IPS-18c (cell line): ENCODE measurements around the gene GRIA3.
"Not testable (repeated sequence)": the region's sequence is repeated elsewhere in the genome, so short reads cannot be mapped to it uniquely, and the experiment has no call there.

Experiments used
- H3K4me3 ChIP-seq: 2 replicates; pipeline ENCODE4 v1.7.0; 2013; ENCODE audit warnings: low read depth, mild to moderate bottlenecking, low read length, moderate library complexity; ENCODE audit not compliant: insufficient read depth
- H3K9me3 ChIP-seq: one replicate; pipeline ENCODE4 v1.6.1; 2013; ENCODE audit warnings: mild to moderate bottlenecking, low read length, moderate library complexity; ENCODE audit not compliant: control insufficient read depth, insufficient read depth

Gene GRIA3

DNA sequence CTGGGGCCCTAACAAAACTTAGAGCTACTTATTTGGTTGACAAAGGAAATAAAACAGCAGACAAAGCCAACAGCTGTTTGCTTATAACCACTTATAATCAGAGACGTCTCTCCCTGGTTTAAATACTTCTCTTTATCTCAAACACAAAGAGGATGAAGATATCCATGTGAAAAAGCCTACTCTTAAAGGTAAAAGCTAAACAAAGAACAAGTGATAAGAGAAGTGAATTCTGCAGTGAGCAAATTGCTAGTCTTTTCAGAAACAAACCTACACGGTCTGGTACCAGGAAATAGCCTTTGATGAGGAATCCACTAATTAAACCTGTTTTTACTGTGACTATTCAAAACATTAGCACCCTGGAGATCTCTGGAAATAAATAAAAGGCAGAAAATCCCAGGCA is 46.7 kb downstream of the GRIA3 start:
- H3K4me3 ChIP-seq: no peak overlapping the region

GRCh38 chrX:123236859-123237258 is 52.8 kb downstream of the GRIA3 start:
- H3K9me3 ChIP-seq: peaks cover 4% of the 10 kb centered on the region
- H3K4me3 ChIP-seq: no peak overlapping the region

More for the DNA sequence above, 46.7 kb downstream of the GRIA3 start:
- H3K9me3 ChIP-seq: no peaks in the 10 kb centered on the region

- H3K4me3 ChIP-seq: no peak overlapping the region
- H3K9me3 ChIP-seq: peaks cover 4% of the 10 kb centered on the region
These were observed 53.2 kb downstream of the GRIA3 start for GRCh38 chrX:123237271-123237670.

DNA sequence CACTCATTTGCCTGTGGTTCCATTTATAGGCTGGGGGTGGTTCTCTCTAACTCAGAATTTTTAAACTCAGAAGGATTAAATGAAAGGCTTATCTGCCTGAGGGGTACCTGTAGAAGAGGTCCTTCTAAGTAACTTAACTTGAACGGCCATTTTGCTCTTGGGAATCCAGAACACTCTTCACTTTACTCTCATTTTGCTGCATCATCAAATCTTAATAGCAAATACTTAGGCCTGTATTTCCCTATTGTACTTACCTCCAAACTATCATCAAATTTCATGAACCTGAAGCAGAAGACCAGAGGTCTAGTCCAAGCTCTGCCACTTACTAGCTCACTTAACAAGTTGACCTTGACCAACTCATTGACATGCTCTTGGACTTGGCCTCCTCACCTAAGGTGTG is 70.4 kb downstream of the GRIA3 start:
- Histone ChIP-seq H3K9me3 (peaks cover 4% of the 10 kb centered on the region), H3K4me3 (no peak overlapping the region)

DNA sequence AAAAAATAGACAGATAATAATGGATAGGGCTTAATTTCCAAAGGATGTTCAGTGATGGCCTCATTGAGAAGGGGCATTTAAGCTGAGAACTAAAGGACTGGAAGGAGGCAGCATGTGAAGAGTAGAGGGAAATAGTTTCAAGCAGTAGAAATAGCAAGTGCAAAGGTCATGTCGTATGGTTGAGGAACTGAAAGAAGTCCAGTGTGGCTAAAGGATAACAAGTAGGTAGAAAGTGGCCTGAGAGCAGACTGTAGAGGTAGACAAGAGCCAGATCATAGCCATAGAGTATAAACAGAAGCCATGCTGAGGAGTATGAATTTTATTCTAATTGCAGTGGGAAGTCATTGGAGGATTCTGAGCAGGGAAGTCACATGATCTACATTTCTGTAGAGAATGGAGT is 72.3 kb downstream of the GRIA3 start:
- Histone ChIP-seq H3K4me3 (no peak overlapping the region; the same call in 1 of the 2 replicates), H3K9me3 (peaks cover 4% of the 10 kb centered on the region)

GRCh38 chrX:123260920-123261418 is 76.9 kb downstream of the GRIA3 start:
- Histone ChIP-seq H3K4me3 (no peak overlapping the region), H3K9me3 (no peaks in the 10 kb centered on the region)

- no peak overlapping the region for H3K4me3 ChIP-seq
- H3K9me3 ChIP-seq: no peaks in the 10 kb centered on the region
These were observed 79.2 kb downstream of the GRIA3 start for GRCh38 chrX:123263270-123263669.

- no peak overlapping the region for H3K4me3 ChIP-seq
- no peaks in the 10 kb centered on the region for H3K9me3 ChIP-seq
These were observed 79.7 kb downstream of the GRIA3 start for GRCh38 chrX:123263747-123264146.

DNA sequence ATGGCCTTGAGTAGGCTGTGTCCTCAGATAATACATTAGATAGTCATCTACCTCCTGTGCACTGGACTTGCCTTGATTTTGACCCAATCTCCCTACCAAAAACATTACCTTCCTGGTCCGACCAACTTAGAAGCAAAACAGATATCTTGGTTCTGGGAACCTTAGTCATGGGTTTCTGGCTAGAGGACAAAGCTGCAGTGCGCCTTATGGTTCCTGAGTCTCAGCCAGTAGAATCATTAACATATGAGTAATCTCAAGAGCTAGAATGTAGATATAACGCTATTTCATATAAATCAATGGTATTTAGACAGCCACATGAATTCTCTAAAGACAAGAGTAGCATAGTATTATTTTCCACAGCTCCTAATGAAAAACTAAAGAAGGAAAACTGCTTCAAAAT is 83.1 kb downstream of the GRIA3 start:
- no peaks in the 10 kb centered on the region for H3K9me3 ChIP-seq
- no peak overlapping the region for H3K4me3 ChIP-seq

- H3K4me3 ChIP-seq: no peak overlapping the region
- no peaks in the 10 kb centered on the region for H3K9me3 ChIP-seq
These were observed 87.8 kb downstream of the GRIA3 start for GRCh38 chrX:123271902-123272301.

GRCh38 chrX:123272630-123273029 is 88.6 kb downstream of the GRIA3 start:
- Histone ChIP-seq H3K4me3 (no peak overlapping the region), H3K9me3 (no peaks in the 10 kb centered on the region)

- Histone ChIP-seq H3K9me3 (no peaks in the 10 kb centered on the region), H3K4me3 (no peak overlapping the region)
These were observed 90.7 kb downstream of the GRIA3 start for GRCh38 chrX:123274796-123275195.

GRCh38 chrX:123277347-123277746 is 93.3 kb downstream of the GRIA3 start:
- Histone ChIP-seq H3K4me3 (no peak overlapping the region), H3K9me3 (no peaks in the 10 kb centered on the region)

- Histone ChIP-seq H3K4me3 (no peak overlapping the region), H3K9me3 (peaks cover 1% of the 10 kb centered on the region)
These were observed 93.7 kb downstream of the GRIA3 start for GRCh38 chrX:123277821-123278220.

GRCh38 chrX:123282241-123282640 is 98.2 kb downstream of the GRIA3 start:
- H3K9me3 ChIP-seq: peaks cover 6% of the 10 kb centered on the region
- H3K4me3 ChIP-seq: no peak overlapping the region

DNA sequence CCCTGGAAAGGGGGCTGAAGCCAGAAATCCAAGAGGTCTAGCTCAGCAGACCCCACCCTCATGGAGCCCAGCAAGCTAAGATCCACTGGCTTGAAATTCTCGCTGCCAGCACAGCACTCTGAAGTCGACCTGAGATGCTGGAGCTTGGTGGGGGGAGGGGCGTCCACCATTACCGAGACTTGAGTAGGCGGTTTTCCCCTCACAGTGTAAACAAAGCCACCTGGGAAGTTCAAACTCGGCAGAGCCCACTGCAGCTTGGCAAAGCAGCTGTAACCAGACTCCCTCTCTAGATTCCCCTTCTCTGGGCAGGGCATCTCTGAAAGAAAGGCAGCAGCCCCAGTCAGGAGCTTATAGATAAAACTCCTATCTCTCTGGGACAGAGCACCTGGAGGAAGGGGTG is 99.3 kb downstream of the GRIA3 start:
- H3K9me3 ChIP-seq, H3K4me3 ChIP-seq: not testable (repeated sequence)

- H3K4me3 ChIP-seq: no peak overlapping the region
- no peaks in the 10 kb centered on the region for H3K9me3 ChIP-seq
These were observed 107.5 kb downstream of the GRIA3 start for GRCh38 chrX:123291623-123292022.

DNA sequence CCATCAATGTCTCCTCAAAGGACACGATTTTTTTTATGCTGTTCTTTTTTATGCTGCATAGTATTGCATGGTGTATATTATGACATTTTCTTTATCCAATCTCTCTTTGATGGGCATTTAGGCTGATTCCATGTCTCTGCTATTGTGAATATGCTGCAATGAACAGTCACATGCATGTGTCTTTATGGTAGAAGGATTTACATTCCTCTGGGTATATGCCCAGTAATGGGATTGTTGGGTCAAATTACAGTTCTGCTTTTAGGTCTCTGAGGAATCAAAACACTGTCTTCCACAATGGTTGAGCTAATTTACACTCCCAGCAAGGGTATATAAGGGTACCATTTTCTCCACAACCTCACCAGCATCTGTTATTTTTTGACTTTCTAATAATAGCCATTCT is 113.9 kb downstream of the GRIA3 start:
- Histone ChIP-seq H3K9me3 (no peaks in the 10 kb centered on the region), H3K4me3 (no peak overlapping the region)

DNA sequence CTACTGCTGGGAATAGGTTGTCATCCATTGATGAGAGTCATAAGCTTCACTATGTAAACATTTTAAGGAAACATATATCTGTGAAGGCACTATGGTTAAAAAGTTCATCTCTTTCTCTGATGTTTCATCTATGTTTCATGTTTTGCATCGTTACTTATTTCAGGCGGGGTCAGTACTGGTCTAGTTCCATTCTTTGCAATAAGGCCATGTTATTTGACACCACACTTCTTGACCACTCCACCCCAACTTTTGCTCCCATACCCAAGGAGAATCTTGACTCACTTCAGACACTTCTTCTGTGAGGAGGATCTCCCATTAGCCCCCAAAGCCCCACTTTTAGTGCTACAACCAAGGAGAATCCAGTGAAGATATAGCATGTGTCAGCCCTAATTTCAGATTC is 119.4 kb downstream of the GRIA3 start:
- Histone ChIP-seq H3K9me3 (no peaks in the 10 kb centered on the region), H3K4me3 (no peak overlapping the region)
